ENCODE measurements around the gene ADGRF4. TPM values are rescaled to one million over a fixed set of nuclear protein-coding genes. Genes with fewer than 3 reads are reported as not detected.

The ADGRF4 gene
- total and polyA plus RNA-seq, 8 donors: 0.02 TPM; not detected in 7

DNA sequence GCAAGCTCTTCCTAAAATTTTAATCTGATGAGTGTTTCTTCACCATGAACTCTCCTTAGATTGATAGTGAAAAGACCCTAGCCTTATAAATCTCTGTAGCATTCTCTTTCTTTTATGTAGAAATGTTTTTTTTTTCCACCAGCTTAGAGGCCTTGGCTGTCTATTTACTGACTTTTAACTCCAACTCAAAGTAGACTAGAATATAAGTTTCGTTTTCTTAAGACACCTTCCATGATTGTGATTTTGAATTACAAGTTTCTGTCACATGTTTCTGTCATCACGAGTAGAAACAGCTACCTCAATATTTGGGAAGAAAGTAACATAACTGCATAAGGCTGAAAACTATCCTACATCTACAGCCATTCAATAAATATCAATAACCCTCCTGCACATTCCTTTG, 17.8 kb downstream of the ADGRF4 start:
- Histone ChIP-seq H3K4me1 (no peaks in the 10 kb centered on the region), H3K36me3 (no peaks in the 10 kb centered on the region), H3K9me3 (no peaks in the 10 kb centered on the region), H3K27me3 (no peaks in the 10 kb centered on the region), H3K4me3 (no peak overlapping the region), H3K27ac (no peak overlapping the region)
- DNase-seq: no peak
- intact Hi-C loops (cut with DNase I): no loop called here
- no peak for ATAC-seq
- TF ChIP-seq, protein P1, sequence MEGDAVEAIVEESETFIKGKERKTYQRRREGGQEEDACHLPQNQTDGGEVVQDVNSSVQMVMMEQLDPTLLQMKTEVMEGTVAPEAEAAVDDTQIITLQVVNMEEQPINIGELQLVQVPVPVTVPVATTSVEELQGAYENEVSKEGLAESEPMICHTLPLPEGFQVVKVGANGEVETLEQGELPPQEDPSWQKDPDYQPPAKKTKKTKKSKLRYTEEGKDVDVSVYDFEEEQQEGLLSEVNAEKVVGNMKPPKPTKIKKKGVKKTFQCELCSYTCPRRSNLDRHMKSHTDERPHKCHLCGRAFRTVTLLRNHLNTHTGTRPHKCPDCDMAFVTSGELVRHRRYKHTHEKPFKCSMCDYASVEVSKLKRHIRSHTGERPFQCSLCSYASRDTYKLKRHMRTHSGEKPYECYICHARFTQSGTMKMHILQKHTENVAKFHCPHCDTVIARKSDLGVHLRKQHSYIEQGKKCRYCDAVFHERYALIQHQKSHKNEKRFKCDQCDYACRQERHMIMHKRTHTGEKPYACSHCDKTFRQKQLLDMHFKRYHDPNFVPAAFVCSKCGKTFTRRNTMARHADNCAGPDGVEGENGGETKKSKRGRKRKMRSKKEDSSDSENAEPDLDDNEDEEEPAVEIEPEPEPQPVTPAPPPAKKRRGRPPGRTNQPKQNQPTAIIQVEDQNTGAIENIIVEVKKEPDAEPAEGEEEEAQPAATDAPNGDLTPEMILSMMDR (IDR thresholded peaks at IDR 0.05): no peak
- 45 to 65% methylated on average over 2 of the region's 2 CpGs for WGBS, 2 donors
- FAIRE-seq: no peak

DNA sequence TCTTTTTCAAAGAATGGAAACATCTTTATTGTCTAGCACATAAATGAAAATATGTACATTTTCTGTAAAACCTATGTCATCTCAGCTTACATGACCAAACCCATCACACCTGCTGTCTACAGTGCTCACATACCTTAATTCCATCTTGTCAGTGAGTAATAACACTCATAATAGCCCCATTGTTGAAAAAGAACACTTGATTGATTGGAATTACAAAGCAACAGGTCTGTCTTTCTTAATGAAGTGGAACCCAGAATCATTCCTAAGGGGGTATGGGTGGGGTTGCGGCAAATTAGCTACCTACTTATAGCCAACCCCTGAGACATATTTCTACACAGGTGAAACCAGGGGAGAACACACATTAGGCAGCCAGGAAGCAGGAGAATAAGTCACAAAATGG, 20.2 kb downstream of the ADGRF4 start:
- ATAC-seq (no peak), FAIRE-seq (no peak), DNase-seq (no peak)
- Histone ChIP-seq H3K4me1 (no peaks in the 10 kb centered on the region), H3K9me3 (no peaks in the 10 kb centered on the region), H3K4me3 (no peak overlapping the region), H3K27ac (no peak overlapping the region), H3K36me3 (no peaks in the 10 kb centered on the region), H3K27me3 (no peaks in the 10 kb centered on the region)
- 0% methylated on average over 1 of the region's 1 CpG for WGBS, 2 donors
- TF ChIP-seq, protein P1 (IDR thresholded peaks at IDR 0.05): no peak
- intact Hi-C loops (cut with DNase I): no loop called here

DNA sequence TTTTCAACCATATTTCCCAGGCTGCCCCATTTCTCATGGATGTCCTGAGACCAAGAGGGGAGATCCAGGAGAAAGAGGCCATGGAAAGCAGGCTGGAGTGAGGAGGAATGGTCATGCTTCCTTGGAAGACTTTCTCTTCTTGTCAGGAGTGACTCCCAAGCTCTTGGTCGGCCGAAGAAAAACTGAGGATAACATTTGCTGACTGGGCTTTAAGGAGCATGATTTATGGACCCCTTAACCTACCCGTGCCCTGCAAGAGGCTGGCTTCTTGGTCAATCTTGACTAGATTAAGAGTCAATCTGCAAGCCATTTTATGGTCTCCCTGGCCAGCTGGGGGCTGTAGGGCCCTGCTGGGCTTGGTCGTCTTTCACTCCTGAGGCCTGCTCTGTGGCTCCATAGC, 22.8 kb downstream of the ADGRF4 start:
- Histone ChIP-seq H3K9me3 (no peaks in the 10 kb centered on the region), H3K27ac (no peak overlapping the region), H3K4me3 (no peak overlapping the region), H3K27me3 (no peaks in the 10 kb centered on the region), H3K36me3 (no peaks in the 10 kb centered on the region), H3K4me1 (no peaks in the 10 kb centered on the region)
- DNase-seq: no peak
- TF ChIP-seq, protein P1 (IDR thresholded peaks at IDR 0.05): no peak
- no peak for FAIRE-seq
- 75 to 84% methylated on average over 4 of the region's 4 CpGs for WGBS, 2 donors
- no peak for ATAC-seq
- intact Hi-C loops (cut with DNase I): no loop called here

DNA sequence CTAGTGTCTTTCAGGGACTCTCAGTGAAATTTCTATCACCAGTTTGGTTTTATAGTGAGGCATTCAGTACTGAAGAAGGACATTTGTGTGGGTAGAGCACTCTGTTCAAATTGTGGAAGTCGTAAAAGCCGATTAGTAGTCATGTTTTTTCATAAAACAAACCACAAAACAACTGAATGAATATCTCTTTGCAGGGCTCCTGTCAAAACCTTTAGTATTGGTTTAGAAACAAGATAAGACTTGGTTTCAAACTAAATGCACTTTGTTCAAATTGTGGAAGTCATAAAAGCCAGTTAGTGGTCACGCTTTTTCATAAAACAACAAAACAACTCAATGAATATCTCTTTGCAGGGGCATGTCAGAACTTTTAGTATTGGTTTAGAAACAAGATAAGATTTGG, 23.8 kb downstream of the ADGRF4 start:
- no peaks in the 10 kb centered on the region for H3K4me1 ChIP-seq
- no peaks in the 10 kb centered on the region for H3K27me3 ChIP-seq
- H3K27ac ChIP-seq: no peak overlapping the region
- H3K4me3 ChIP-seq: no peak overlapping the region
- H3K9me3 ChIP-seq: no peaks in the 10 kb centered on the region
- no peaks in the 10 kb centered on the region for H3K36me3 ChIP-seq
- DNase-seq: no peak
- intact Hi-C loops (cut with DNase I): no loop called here
- no peak for FAIRE-seq
- WGBS, 2 donors: 88 to 89% methylated on average over 3 of the region's 3 CpGs
- no peak for ATAC-seq
- TF ChIP-seq, protein P1 (IDR thresholded peaks at IDR 0.05): no peak

DNA sequence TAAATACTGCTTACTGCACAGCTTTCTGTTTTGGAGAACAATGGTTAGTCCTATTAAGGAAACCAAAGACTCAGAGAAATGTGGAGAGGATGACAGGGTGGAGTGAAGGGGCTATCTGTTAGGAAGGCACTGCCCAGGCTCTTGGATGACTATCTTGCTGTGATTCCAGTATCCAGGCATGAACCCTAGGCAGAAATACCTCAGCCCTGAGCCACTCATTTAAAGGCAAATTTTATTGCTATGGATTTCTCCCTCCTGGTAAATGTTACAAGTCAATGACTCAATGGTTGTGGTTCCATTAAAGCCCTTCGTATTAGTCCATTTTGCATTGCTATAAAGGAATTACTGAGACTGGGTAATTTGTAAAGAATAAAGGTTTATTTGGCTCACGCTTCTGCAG, 25.9 kb downstream of the ADGRF4 start:
- ATAC-seq (no peak), FAIRE-seq (no peak), DNase-seq (no peak)
- no peaks in the 10 kb centered on the region for H3K4me1 ChIP-seq
- H3K27me3 ChIP-seq: no peaks in the 10 kb centered on the region
- no peak overlapping the region for H3K27ac ChIP-seq
- WGBS, 2 donors: 87 to 97% methylated on average over 2 of the region's 2 CpGs
- TF ChIP-seq, protein P1 (IDR thresholded peaks at IDR 0.05): no peak
- H3K36me3 ChIP-seq: no peaks in the 10 kb centered on the region
- intact Hi-C loops (cut with DNase I): no loop called here
- no peak overlapping the region for H3K4me3 ChIP-seq
- no peaks in the 10 kb centered on the region for H3K9me3 ChIP-seq

Data from pancreas (tissue), 10 donors.